ENCODE results near the gene HSPB8. TPM values are rescaled to one million over a fixed set of nuclear protein-coding genes. Genes with fewer than 3 reads are reported as not detected.

The HSPB8 gene
- total RNA-seq, 2 experiments from 2014 or later = not detected

- Histone ChIP-seq H3K9me2 (ENCODE audit: insufficient read depth, low read length) (no peaks in the 10 kb centered on the region), H4K20me1 (ENCODE audit: insufficient read depth, low read length) (no peaks in the 10 kb centered on the region), H3K79me2 (ENCODE audit: insufficient read depth, low read depth, low read length) (no peaks in the 10 kb centered on the region), H3K4me1 (ENCODE audit: insufficient read depth, low read length, poor library complexity, severe bottlenecking) (no peaks in the 10 kb centered on the region), H3K9me3 (ENCODE audit: low read length) (no peaks in the 10 kb centered on the region), H2AFZ (ENCODE audit: low read length) (no peak overlapping the region), H3K27ac (ENCODE audit: low read depth, low read length, poor library complexity, severe bottlenecking) (no peak overlapping the region), H3K4me3 (ENCODE audit: low read depth, low read length, poor library complexity, severe bottlenecking) (no peak overlapping the region), H3K4me2 (ENCODE audit: low read length) (no peak overlapping the region), H3K36me3 (ENCODE audit: insufficient read depth, low read length) (no peaks in the 10 kb centered on the region)
- intact Hi-C loops (cut with micrococcal nuclease; ENCODE audit: unreplicated experiment) = no loop called here
- no peak for TF ChIP-seq CTCF (conservative IDR thresholded peaks at IDR 0.05; ENCODE audit: low read length)
- TF ChIP-seq EZH2phosphoT487 (IDR thresholded peaks at IDR 0.05; ENCODE audit: borderline replicate concordance, low read depth, low read length) = no peak
- ChIA-PET POLR2A (interaction anchor here (0.5 kb wide), 1 partner anchor 163 kb away, joined by 4 read pairs; no protein-coding TSS in a partner anchor), CTCF (ENCODE audit: unreplicated experiment) (no interaction called here)
- DNase-seq (ENCODE audit: low spot score) = no peak
- no TSS peak for BruUV-seq (replicated peaks)
Observed at GRCh38 chr12:119153477-119154434, 25.0 kb upstream of the HSPB8 start.

DNA sequence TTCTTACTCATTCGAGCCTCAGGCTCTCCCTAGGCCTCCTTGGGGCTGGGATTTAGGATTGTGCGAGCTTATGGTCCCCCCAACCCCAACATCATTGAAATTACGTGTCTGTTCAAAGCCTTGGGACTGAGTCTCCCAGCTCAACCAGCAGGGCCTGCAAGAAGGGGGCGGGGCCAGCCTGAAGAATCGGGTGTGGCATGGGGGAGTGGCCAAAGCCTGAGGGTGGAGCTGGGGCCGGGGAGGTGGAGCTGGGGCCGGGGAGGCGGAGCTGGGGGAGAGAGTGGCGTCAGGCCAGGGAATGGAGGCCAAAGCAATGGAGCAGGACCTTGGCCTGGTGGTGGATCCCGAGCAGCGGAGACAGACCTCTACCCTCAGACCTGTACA is 24.3 kb upstream of the HSPB8 start:
- POLR2A ChIA-PET = no interaction called here
- no peaks in the 10 kb centered on the region for H3K9me3 ChIP-seq (ENCODE audit: low read length)
- no peaks in the 10 kb centered on the region for H3K4me1 ChIP-seq (ENCODE audit: insufficient read depth, low read length, poor library complexity, severe bottlenecking)
- no peak overlapping the region for H2AFZ ChIP-seq (ENCODE audit: low read length)
- H3K27ac ChIP-seq (ENCODE audit: low read depth, low read length, poor library complexity, severe bottlenecking) = no peak overlapping the region
- H4K20me1 ChIP-seq (ENCODE audit: insufficient read depth, low read length) = no peaks in the 10 kb centered on the region
- CTCF ChIA-PET (ENCODE audit: unreplicated experiment) = no interaction called here
- no peak overlapping the region for H3K4me2 ChIP-seq (ENCODE audit: low read length)
- no peaks in the 10 kb centered on the region for H3K9me2 ChIP-seq (ENCODE audit: insufficient read depth, low read length)
- H3K4me3 ChIP-seq (ENCODE audit: low read depth, low read length, poor library complexity, severe bottlenecking) = no peak overlapping the region
- DNase-seq (ENCODE audit: low spot score) = no peak
- H3K79me2 ChIP-seq (ENCODE audit: insufficient read depth, low read depth, low read length) = no peaks in the 10 kb centered on the region
- intact Hi-C loops (cut with micrococcal nuclease; ENCODE audit: unreplicated experiment) = no loop called here
- TF ChIP-seq EZH2phosphoT487 (IDR thresholded peaks at IDR 0.05; ENCODE audit: borderline replicate concordance, low read depth, low read length) (no peak), CTCF (conservative IDR thresholded peaks at IDR 0.05; ENCODE audit: low read length) (no peak)
- no TSS peak for BruUV-seq (replicated peaks)
- H3K36me3 ChIP-seq (ENCODE audit: insufficient read depth, low read length) = no peaks in the 10 kb centered on the region

DNA sequence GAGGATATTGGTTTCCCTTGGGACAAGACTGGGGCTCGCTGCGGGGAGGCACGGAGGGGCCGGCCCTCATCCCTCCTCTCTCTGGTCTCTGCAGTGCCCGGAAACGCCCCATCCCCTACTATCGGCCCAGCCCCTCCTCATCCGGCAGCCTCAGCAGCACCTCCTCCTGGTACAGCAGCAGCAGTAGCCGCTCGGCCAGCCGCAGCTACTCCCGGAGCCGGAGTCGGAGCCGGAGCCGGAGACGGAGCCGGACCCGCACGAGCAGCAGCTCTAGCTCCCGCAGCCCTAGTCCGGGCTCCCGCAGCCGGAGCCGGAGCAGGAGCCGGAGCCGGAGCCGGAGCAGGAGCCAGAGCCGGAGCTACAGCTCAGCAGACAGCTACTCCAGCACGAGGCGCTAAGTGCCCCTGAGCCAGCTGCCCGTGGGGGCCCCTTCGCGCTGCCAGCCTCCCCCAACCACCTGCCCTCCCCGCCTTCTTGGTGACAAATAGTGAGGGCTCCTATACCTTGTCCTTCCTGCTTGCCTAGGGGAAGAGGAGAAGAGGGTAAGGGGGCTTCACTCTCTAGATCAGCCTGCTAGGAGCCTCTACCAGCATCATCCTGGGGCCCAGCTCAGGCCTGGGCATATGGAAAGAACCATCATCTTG is 22.2 kb upstream of the HSPB8 start:
- Histone ChIP-seq H3K4me1 (ENCODE audit: insufficient read depth, low read length, poor library complexity, severe bottlenecking) (no peaks in the 10 kb centered on the region), H4K20me1 (ENCODE audit: insufficient read depth, low read length) (no peaks in the 10 kb centered on the region), H3K9me2 (ENCODE audit: insufficient read depth, low read length) (no peaks in the 10 kb centered on the region), H3K9me3 (ENCODE audit: low read length) (no peaks in the 10 kb centered on the region), H3K4me2 (ENCODE audit: low read length) (no peak overlapping the region), H2AFZ (ENCODE audit: low read length) (no peak overlapping the region), H3K36me3 (ENCODE audit: insufficient read depth, low read length) (no peaks in the 10 kb centered on the region), H3K27ac (ENCODE audit: low read depth, low read length, poor library complexity, severe bottlenecking) (no peak overlapping the region), H3K79me2 (ENCODE audit: insufficient read depth, low read depth, low read length) (no peaks in the 10 kb centered on the region), H3K4me3 (ENCODE audit: low read depth, low read length, poor library complexity, severe bottlenecking) (no peak overlapping the region)
- DNase-seq (ENCODE audit: low spot score) = no peak
- intact Hi-C loops (cut with micrococcal nuclease; ENCODE audit: unreplicated experiment) = no loop called here
- ChIA-PET POLR2A (no interaction called here), CTCF (ENCODE audit: unreplicated experiment) (no interaction called here)
- BruUV-seq (replicated peaks) = no TSS peak
- no peak for TF ChIP-seq CTCF (conservative IDR thresholded peaks at IDR 0.05; ENCODE audit: low read length)
- no peak for TF ChIP-seq EZH2phosphoT487 (IDR thresholded peaks at IDR 0.05; ENCODE audit: borderline replicate concordance, low read depth, low read length)
